NCI-H1105 (cell line): ENCODE measurements around the gene IFNGR1.
A peak's percentile ranks its signal among the peaks of the same experiment; 100 is the strongest.

ENCODE experiments used
- DNase-seq: peaks from one replicate; lab custom pipeline; 2025; lab: John Stamatoyannopoulos, UW

Gene IFNGR1

DNA sequence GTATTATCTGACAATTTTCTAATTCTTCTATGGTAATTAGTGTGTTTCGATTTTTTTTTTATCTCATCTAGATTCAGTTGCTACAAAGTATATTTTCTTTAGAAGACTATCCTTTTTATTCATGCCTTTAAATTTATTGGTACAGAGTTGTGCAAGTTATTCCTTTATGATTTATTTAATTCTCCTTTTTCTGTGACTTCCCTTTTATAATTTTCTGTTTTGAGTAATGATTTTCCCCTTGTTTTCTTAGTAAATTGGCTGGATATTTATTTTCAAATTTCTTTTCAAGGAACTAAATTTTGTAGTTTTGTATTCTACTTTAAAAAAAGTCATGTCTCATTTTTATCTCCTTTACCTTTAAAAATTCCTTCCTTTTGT lies 43.3 kb downstream of the IFNGR1 start:
- DNase-seq, result no peak

DNA sequence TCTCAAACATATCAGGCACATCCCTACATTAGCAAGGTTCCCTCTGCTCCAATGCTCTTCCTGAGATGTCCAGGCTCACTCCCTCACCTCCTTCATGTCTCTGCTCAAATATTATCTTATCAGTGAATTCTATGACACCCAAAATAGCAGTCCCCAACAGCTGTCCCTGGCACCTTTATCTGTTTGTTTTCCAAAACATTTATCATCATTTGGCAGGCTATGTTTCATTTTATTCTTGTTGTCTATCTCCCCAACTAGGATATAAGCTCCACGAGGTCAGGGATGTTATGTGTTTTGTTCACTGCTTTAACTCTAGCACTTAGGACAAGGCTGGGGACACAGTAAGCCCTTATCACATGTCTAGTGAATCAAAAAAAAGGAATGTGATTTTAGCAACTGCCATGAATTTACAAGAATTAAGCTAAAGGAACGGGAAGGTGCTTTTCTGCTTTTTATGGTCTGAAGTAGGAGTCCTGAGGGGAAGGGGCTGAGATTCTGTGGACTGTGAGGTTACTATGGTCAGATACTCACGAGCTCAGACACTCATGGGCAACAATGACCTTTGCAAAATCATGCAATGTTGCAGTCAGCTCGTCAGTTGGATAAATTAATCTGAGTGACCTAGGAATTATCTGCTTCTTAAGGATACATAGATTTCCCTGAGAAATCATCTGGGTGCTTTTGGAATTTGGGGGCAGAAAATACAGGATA lies 43.9 kb downstream of the IFNGR1 start:
- DNase-seq, result no peak

DNA sequence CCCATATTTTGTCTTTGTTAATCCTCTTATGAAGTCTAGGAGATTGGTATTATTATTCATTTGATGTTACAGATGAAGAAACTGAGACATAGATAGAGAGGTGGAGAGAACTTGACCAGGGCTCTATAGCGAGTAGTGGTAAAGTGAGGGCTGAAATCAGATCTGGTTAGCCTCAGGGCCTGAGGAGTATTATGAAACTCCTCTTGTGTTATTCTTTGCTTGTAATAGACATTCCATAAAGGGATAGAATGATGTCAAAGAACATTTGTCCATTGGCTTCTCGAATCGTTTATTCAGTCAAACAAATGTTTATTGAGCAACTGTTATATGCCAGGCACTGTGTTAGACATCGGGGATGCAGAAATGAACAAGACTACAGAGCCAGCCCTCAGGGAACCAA lies 45.7 kb downstream of the IFNGR1 start, which contains the start of gene IL22RA2:
IL22RA2 (minus strand) TSS at position 144 of the 400 bp plus-strand sequence. CDS start 11,895 bp downstream, outside the sequence.
- no peak for DNase-seq

DNA sequence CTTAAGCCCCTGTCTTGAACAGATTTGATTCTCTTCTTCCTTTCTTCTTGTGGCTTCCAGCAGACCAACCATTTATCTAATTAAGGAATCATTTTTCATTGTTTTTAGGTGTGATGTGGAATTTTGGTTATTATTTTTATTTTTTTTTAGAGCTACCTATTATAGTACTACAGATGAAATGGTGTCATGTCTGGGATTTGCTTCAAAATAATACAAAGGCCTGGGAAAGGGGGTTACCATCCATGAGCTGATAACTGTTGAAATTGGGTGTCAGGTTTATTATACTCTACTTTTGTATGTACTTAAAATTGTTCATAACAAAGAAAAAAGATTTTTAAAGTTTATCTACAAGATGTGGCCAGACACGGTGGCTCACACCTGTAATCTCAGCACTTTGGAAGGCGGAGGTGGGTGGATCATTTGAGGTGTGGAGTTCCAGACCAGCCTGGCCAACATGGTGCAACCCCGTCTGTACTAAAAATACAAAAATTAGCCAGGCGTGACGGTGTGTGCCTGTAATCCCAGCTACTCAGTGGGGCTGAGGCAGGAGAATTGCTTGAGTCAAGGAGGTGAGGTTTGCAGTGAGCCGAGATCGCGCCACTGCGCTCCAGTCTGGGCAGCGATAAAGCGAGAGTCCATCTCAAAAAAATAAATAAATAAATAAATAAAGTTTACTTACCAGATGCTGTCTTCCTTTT lies 46.3 kb downstream of the IFNGR1 start:
- no peak for DNase-seq

DNA sequence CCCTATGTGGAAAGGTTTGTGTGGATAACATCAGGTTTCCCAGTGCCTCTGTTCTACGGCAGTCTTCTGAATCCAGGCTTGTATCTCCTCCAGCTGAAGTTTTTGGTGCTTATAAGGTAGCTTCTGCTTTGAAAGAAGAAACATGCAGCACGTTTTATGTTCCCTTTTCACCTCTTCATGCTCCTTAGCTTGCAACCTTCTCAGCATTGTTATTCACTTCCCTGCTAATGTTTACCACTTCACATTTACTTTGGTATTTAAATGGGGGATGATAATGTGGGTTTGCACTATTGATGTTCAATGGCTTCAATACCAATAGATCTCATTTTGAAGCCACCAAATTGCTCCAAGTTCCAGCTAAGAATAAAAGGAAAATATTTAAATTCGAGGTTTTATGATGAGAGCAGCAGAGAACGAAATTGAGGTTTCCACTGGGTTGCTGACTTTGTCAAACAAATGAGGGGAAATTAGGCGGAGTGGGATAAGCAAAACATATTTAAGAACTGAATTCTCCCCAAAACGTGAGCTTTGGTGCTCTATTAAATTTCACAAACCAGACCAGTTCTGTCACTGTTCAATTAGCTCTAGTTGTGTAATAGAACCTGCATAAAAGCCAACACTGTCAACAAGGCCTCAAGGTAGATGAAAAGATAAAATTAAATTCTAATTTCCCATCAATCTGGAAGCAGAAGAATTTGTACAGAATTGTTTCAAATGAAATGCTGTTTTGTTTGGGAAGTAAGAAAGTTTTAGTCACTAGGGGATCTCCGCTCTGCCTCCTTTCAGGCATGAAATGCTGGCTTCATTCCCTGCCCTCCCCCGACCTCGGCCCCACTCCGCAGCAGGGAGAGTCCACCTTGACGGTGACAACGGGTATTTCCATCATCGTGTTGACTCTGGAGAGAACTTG lies 47.1 kb downstream of the IFNGR1 start:
- no peak for DNase-seq

DNA sequence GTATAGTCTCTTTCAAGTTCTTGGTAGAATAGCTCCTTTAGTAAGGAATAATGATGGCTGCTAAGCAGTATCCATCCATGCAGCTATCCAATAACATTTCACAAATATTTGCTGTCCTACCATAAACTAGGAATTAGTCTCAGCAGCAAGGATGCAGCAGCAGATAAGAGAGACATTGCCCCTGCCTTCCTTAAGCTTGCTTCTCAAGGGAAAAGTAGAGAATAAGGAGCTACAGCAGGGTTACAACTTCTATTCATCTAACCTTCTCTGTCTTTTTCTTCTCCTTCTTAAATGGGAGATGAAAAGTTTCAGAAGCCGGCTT lies 48.2 kb downstream of the IFNGR1 start:
- no peak for DNase-seq

DNA sequence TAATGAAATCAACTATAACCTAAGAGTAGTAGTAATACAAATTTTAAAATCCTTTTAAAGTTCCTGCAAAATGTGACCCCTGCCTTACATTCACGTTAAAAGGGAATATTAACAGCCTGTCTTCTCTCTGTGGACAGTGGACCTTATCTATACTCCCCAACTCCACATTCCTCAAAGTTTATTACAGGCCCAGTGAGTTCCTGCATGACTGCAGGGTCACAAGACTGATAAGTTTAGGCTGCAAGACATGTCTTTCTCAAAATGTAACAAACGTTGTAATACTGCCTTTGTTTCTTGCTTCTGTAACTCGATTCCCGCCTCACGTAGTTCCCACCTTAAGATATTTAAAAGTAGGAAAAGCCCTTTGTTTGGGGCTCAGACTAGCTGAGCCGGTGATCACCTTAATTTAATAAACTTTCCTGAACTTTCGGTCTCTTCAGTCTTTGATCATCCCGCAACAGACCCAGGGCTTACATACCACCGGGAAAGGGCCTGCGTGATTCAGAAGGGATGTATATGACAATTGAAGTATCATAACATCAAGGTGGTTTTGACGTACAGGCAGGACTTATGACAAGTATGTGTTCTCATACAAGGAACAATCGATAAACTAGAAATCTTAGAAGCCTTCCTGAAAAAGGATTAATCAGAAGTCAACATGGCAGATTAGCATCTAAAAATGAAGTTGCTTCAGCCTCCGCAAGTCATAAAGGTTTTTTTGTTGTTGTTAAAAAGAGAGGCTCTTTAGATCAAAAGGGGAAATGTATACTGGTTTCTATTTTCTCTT lies 48.7 kb downstream of the IFNGR1 start:
- DNase-seq, result no peak

DNA sequence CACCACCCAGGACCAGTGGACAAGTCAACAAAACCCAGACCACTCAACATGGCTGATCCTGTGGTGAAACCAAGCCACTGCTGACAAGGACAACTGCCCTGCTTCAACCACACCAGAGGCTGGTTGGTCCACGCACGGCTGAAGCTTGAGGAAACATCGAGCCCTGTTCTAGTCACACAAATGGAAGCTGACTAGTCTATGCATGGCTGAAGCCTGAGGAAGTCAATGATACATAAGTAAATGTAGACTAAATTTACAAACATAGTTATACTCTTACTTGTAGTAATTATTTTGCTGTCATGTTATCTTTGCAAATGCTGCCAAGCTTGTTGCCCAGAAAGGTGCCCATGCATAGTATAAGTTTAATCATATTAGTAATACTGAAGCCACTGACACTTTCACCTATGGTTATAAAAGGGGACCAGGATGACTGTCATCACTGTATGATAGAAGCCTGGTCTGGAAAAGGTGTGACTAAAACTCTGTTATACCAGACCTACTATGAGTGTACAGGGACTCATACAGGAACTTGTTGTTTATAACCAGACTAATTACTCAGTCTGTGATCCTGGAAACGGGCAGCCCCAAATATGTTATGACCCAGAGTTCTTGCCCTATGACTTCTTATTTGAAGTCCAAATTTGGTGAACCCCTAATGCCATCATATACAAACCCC lies 51.3 kb downstream of the IFNGR1 start:
- no peak for DNase-seq

DNA sequence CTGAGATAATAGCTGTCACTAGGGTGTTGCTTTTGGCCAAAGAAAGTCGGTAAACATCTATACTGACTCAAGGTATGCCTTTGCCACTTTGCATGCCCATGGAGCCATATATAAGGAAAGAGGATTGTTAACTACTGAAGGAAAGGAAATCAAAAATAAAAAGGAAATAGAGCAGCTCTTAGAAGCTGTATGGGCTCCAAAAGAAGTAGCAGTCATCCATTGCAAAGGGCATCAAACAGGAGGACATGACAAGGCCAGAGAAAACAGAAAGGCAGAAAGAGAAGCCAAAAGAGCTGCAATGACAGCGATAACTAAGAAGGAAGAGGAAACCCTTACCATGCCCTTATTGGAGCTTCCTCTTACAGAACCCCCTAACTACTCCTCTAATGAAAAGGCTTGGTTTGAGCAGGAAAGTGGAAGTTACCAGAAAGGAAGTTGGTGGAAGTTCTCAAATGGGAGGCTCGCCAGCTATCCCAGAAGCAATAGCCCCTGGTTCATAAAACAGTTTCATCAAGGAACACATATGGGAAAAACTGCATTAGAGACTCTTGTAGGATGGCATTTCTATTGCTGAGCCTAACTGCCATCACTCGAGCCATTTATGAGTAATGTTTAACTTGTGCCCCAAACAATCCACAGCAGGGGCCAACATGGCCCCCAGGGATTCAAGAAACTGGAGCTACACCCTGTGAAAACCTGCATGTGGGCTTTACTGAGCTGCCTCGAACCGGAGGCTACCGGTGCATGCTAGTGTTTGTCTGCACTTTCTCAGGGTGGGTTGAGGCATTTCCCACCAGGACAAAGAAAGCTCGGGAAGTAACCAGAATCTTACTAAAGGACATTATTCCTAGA lies 52.7 kb downstream of the IFNGR1 start:
- no peak for DNase-seq

DNA sequence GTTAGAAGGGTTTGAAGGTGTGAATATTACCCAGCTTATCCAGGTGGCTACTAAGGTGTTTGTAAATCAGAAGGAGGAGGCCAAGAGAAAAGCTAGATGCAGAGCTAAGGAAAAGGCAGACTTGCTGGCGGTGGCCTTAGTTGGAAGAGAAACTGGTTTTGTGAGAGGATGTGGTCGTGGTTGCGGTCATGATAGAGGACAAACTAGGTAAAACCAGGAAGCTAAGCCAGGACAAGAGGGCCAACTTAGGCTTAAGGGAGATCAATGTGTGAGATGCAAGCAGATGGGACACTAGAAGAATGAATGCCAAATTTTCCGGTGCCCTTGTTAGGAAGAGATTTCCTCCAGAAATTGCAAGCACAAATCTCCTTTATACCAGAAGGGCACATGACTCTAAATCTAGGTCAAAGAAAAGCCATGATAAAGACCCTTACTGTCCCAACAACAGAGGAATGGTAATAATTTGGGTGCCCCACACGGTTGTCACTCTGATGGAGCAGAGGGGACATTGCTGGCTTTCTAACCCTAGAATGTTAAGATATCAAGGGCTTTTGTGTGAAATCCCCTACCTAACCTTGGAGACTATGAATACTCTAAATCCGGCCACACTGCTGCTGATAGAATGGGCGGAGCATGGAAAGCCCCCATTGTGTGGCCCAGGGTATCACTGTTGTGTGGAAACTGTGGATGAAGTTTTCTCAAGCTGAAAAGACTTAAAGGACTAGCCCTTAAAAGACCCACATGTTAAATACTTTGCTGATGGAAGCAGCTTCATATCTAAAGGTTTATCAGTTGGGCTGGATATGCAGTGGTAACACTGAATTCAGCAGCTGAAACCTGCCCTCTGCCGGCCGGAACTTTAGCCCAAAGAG lies 53.6 kb downstream of the IFNGR1 start:
- DNase-seq, result no peak

DNA sequence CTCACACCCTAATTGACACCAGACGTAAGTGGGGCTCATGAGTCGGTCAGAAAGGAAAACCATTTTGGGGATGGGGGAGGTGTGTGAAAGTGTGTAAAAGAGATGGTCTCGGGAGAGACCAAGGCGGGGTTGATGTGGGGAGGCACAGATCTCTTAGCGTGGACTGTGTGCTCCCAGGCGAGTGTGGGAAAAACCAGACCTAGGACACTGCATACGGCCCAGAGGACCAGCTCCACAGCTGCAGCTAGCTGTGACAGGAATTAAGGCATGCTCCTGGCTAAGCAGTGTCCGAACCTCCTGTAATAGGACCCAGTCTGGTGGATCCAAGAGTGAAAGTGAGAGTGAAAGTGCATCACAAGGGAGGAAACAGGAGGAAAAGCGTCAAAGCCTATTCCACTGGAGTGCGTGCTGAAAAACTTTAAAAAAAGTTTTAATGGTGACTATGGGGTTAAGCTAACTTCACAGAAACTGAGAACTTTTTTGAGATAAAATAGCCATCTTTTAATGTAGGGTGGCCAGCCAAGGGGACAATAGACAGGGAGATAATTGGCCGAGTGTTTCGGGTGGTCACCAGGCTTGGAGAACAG lies 55.4 kb downstream of the IFNGR1 start:
- DNase-seq, result no peak

DNA sequence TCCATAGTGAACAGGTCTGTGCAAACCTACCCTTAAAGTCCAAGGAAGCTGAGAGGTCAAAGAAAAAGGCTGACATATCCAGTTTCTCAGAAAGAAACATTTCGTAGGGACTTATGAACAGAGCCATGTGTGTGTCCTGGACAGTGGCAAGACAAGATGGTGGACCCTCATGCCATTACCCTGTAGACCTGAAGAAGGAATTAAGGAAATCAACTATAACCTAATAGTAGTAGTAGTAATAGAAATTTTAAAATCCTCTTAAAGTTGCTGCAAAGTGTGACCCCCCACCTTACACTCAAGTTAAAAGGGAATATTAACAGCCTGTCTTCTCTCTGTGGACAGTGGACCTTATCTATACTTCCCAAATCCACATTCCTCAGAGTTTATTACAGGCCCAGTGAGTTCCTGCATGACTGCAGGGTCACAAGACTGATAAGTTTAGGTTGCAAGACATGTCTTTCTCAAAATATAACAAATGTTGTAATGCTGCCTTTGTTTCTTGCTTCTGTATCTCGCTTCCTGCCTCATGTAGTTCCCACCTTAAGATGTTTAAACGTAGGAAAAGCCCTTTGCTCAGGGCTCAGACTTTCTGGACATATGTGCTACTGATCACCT lies 56.4 kb downstream of the IFNGR1 start:
- DNase-seq, result no peak

DNA sequence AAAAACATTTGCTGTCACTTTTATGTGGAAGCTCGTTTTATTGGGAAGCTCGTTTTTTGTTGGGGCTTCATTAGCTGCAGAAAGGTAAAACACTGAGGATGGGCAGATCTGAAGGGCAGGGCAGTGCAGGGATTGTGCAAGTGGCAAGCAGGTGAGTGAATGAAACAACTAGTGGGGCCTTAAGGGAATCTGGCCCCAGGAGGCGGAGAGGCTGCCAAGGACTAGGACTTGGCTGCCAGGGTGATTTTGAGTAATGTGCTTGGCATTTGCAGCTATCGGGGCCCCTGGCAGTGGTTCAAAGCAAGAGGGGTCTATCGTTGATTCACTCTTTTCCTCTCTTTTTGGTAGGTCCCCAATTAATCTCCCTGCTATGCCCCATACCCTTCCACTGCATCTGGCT lies 57.2 kb downstream of the IFNGR1 start:
- DNase-seq, result no peak

DNA sequence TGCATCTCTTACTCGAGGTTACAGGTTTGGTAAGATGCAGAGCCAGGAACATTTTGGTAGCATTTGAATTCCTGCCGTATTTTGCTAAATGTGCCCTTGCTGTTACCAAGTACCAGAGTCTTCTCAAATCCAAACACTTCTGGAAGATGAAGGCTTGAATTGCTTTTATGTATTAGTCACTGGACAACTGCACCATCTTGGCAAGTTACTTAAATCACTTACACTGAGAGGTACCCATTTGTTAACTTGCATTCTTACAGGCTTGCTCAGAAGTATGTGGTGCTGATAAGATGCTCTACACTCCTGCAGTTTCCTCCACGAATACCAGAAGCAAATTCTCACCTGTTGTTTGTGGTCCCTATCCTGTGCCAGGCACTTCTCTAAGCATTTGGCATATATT lies 58.4 kb downstream of the IFNGR1 start:
- DNase-seq, result no peak

DNA sequence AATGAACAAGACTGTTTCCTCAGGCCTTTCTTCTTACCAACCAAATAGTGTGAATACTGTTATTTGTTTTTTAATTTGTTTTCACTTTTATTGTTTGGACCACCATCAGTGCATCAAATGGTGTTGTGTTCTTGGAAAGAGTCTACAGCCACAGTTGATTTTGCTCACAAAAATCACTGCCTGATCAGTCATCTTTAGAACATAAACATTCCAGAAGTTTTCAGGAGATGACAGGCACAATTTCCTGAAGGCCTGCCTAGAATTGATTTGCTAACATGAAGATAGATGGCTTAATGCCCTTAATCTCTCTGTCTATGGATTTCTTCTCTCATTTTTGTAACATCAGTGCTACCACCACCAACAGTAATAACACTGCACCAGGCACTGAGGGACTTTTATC lies 59.3 kb downstream of the IFNGR1 start:
- no peak for DNase-seq

DNA sequence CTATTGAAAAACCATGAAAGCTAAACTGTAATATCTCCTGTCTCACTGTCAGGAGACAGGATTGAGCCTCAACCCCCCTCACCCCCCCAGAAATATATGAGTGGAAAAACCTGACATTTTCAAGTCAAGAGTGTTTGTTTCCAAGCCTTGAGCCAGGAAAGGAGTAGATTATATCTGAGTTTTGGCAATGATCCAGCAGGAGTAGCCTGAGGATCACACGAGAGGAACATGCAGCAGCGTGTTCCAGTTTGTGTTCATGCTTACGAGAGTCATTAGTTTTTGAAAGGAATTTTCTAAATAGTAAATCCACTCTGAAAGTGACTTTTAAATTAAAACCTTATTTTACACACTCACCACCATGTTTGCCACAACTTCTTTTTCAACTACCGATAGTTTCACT lies 61.6 kb downstream of the IFNGR1 start:
- DNase-seq, result peak; percentile 84

DNA sequence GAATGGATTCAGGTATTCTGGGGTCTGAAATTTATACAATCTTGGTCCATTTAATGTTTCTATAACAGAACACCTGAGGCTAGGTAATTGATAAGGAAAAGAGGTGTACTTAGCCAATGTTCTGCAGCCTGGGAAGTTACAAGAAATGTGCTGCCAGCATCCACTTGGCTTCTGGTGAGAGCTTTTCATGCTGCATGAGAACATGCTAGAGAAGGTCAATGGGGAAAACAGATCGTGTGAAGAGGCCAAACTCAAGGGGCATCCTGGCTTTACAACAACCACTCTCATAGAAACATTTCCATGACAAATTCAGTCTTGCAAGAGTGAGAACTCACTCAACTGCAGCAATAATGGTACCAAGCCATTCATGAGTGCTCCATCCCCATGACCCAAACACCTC lies 62.5 kb downstream of the IFNGR1 start:
- DNase-seq, result no peak

DNA sequence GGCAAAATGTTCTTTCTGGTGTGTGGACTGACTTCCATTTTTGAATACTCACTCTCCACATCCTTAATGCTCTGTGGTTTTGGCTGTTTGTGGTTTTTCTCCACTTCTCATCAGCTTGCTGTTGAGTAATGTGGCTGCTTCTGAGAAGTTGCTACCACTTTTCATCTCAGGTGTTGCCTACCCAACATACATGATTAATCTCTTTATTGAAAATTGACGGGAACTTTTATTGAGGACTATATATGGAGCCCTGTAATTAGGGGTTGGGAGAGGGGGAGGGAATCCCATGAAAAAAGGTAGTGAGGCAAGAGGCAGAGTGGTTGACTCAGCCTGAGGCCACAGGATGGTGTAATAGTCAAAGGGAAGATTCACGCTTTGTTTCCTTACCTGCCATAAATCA lies 63.4 kb downstream of the IFNGR1 start:
- DNase-seq, result no peak

DNA sequence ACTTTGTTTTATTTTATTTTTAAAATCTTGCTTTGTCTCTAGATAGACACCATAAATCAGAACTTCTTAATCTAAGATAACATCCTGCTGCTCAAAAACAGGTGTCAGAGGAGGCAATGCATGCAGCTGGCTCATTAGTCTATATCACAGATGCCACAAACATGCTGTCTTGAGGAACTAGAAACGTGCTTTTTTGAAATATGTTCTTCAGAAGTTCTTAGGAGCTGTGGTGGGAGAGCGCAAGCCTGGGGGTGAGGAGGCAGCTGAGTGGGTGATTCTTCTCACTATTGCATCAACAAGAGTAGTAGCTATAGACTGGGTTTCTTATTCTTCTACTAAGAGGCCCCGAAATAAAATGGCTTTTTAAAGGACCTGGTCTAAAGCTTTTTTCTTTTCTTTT lies 69.1 kb downstream of the IFNGR1 start:
- DNase-seq, result no peak
